ENCODE results near the gene OPN3.

Gene OPN3

DNA sequence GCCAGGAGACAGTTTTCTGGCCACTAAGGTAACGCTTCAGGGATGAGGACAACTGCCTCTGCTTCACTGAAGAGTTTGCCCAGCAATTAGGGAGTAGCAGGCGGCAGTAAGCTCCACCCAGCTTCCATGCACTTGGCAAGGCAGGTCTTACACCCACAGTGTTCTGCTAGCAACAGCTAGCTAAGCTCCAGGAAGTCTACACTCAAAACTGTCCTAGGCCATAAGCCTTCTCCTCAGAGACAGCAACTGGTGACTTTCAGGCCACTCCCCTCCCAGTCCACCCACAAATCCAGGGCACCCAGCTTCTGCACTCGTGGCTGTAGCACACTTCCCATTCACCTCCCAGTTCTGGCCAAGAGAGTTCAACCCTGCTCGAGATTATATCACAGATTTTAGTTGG lies 60.7 kb downstream of the OPN3 start:
- no peak for DNase-seq

DNA sequence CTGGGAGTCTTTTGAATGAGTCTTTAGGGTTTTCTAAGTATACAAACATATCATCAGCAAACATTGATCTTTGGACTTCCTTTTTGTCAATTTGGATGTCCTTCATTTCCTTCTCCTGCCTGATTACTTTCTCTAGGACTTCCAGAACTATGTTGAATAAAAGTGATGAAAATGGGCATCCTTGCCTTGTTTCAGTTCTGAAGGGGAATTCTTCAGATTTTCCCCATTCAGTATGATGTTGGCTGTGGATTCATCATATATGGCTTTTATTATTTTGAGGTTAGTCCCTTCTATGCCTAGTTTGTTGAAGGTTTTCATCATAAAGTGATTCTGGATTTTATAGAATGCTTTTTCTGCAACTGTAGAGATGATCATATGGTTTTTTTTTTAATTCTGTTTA lies 66.0 kb downstream of the OPN3 start:
- DNase-seq, result no peak

DNA sequence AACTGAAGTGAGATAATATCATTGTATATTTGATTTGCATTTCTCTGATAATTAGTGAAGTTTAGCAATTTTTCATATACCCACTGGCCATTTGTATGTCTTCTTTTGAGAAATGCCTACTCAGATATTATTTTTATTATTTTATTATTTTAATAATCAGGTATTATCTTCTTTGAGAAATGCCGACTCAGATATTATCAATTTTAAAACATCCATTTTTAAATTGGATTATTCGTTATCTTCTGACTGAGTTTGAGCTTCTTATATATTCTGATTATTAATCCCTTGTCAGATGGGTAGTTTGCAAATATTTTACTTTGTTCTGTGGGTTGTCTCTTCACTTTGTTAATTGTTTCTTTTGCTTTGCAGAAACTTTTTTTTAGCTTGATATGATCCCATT lies 70.3 kb downstream of the OPN3 start:
- DNase-seq, result no peak

DNA sequence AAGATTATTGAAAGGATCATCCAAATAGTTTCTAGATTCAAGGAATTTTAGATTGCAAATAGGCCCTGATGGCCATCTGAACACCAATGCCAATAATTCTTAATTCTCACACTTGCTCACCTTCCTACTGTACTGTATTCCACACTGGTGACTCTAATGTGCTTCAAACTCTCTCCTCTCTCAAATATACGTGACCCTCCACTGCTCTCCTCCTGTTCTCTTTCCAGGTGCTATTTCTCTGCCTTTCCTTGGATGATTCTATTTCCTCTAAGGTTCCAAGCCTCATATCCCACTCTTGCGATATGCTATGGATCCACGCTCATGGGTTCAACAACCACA lies 79.4 kb downstream of the OPN3 start:
- no peak for DNase-seq

DNA sequence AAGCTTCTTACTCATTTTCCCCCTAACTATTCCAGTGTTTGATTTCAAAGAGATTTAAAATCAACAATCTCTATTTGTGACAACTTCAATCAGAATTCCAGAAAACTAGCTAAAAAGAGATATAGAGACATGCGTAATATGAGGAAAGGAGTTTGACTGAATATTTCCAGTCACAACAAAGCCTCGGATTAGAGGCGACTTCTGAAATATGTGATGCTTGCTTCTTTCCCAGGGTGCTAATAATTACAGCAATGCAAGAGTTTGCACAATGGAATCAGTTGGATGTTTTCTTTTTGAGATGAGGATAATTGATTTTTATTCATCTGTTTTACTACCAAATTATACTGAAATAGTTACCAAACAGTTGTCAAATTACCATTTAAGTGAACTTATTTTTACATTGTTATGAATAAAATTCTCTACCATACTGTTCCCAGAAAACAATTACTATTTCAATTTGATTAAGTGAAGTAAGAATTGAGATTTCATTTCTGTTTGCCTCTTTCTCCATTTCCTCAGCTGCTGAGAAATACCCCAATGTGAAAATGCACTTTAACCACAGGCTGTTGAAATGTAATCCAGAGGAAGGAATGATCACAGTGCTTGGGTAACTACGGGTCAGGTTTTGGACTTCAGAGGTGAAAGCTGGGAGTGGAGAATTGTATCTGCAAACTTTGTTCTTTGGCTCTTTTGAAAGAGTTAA lies 79.9 kb downstream of the OPN3 start:
- no peak for DNase-seq

DNA sequence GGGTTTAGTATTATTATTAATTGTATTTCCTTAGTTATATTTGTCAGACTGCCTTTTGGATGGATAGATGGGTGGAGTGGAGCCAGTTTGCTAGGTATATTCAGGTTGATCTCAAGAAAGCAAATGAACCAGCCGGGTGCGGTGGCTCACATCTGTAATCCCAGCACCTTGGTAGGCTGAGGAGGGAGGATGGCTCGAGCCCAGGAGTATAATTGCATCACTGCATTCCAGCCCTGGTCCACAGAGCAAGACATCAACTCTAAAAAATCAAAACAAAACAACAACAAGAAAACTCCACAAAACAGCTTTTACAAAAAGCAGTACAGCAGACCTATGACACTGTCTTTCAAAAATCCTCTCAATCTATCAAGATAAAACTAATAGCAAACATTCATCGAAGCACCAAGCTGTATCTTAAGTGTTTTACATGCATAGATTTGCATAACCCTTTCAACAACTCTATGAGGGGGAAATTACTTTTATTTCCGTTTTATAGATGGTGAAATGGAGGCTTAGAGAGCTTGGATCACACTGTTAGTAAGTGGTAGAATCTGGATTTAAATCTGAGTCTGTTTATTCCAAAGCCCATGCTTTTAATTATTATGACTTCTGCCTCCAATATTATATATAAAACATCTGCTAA lies 82.5 kb downstream of the OPN3 start:
- DNase-seq, result no peak

DNA sequence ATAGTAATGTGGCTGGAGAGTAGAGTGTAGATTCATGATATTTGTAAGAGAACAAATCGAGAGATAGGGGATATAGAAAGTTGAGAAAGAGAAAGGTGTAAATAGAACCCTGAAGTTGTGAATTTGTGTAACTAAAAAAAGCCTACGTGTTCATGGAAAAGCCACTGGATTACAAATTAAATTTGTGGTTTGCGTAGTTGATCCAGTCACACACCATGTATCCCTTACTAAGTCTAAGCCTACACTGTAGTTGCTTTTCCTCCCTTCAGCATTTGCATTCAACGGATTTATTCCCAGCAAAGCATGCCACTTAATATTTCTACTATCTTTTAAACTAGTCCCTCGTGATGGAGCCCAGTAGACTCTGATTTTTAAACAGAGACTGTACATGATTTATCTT lies 83.1 kb downstream of the OPN3 start:
- DNase-seq, result no peak

DNA sequence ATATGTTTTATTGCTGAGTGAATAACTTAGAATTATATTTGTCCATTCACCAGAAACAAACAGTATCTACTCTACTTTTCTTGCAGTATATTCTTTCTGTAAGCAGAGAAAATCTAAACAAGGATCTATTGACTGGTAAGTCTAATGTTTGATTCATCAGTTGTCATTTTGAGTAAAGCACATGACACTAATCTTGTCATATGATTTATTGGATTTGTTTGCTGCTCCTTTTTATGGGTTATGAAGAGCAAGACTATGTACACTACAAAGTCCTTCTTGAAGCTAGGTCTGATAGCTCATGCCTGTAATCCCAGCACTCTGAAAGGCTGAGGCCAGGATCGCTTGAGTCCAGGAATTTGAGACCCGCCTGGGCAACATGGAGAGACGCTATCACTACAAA lies 84.6 kb downstream of the OPN3 start:
- DNase-seq, result no peak

DNA sequence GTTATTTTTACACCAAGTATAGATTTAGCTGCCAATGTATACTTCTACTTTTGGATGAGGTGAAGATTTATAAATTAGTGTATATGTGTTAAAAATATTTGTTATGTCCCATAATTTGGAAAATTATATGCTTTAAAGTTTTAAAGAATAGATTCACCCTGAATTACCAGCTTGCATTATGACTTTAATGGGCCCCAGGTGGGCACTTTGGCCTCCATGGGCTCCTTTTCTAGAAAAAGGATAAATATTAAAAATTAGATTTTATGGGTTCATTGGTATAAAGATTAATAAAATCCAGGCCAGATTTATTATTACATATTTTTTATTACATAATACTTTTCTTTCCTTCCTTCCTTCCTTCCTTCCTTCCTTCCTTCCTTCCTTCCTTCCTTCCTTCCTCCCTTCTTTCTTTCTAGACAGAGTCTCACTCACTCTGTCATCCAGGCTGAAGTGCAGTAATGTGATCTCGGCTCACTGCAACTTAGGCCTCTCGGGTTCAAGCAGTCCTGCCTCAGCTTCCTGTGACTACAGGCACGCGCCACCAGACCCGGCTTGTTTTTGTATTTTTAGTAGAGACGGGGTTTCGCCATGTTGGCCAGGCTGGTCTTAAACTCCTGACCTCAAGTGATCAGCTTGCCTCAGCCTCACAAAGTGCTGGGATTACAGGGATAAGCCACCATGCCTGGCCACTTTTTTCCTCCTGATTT lies 86.1 kb downstream of the OPN3 start:
- DNase-seq, result no peak

DNA sequence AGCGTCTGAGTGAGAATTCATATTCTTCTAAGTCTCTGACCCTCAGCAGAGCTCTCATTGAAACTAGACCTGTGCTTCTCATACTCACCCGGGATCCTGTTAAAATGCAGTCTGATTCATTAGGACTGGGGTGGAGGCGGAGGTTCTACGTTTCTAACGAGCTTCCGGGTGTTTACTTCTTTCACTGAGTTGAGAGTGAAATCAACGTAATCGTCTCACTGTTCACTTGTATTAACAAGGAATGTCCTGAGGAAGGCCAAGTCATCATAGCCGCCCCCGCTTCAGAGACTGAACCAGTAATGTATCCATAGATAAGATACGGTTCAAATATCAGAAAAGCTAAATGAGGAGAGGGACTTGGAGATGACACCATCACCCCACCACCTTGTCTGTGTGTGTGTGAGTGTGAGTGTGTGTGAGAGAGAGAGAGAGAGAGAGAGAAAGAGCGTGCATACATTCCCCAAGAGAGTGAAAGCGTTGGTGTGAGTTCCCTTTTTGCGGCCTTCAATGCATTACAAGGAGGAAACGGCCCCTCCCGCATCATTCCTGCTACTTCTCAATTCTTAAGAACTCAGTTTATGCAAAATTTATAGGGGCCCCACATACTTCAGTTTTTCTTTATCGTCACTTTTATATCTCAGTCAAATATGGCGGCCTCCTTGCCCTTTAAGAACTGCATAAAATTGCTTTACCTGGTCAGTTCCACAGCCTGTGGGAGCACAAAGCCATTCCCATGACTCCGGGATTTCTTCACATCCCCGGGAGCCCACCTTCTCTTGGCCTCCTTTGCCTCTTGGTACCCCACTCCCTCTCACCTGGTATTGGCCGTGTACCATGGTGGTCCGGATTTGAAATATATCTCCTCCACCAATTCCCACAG lies 88.2 kb downstream of the OPN3 start:
- no peak for DNase-seq

DNA sequence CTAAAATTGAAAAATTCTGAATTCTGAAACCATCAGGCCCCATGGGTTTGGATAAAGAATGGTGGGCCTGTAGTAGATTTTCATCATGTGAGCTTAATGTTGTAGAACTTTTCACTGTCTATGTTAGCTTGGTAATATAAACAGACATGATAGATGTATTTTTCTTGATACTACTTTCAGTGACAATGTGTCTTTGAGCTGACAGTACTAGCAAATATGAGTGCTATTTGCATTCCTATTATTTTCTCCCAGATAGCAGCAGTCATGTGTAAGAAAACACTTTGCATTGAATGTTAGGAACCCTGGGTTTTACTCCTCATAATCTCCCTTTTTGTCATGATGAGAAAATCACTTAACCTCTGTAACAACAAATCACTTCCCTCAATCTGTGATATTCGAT lies 89.9 kb downstream of the OPN3 start:
- no peak for DNase-seq

DNA sequence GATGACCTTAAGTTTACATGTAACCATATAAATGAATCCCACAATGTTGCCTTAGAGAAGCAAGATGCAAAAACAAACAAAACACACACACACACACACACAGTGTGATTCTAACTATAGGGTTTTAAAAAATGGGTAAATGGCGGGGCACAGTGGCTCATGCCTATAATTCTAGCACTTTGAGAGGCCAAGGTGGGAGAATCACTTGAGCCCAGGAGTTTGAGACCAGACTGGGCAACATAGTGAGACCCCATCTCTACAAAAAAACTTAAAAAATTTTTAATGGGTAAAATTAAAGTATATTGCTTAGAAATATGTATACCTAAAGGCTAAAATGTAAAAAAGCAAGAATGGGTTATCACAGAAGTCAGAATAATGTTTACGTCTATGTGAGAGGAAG lies 92.2 kb downstream of the OPN3 start:
- DNase-seq, result no peak
